H1 (cell line): Measurements from ENCODE around the gene TLE1. TPM values are rescaled to one million over a fixed set of nuclear protein-coding genes. Genes with fewer than 3 reads are reported as not detected.
A peak's percentile ranks its signal among the peaks of the same experiment; 100 is the strongest.
"Not testable (repeated sequence)": the region's sequence is repeated elsewhere in the genome, so short reads cannot be mapped to it uniquely, and the experiment has no call there.

Experiments used
- CTCF ChIA-PET: fragments of 300-600 bp; sonication (Branson Sonifier 250); formaldehyde crosslinking; loops from one replicate; lab custom pipeline; 2021; ENCODE audit not compliant: partially characterized antibody; lab: Charles Lee
- POLR2A ChIA-PET: fragments of 300-600 bp; sonication (Branson Sonifier 250); formaldehyde crosslinking; loops from one replicate; lab custom pipeline; 2021; ENCODE audit warnings: inconsistent platforms; ENCODE audit not compliant: partially characterized antibody; lab: Charles Lee
- DNase-seq, 2 experiments: peaks; one replicate each; pipeline versions ENCODE4 v3.0.0 to v3.0.0-alpha.2; 2010 to 2022; ENCODE audit warnings: low spot score in 2 of 2, low read depth in 1 of 2, mixed read lengths in 1 of 2
- FAIRE-seq: peaks from 2 replicates; lab custom pipeline; 2011; peaks lifted over from hg19 to GRCh38; lab: Jason Lieb, UNC
- H2AFZ ChIP-seq: 2 replicates; pipeline ENCODE4 v1.8.1; 2012; ENCODE audit warnings: low read length, inconsistent platforms
- H2AK5ac ChIP-seq: 2 replicates; pipeline ENCODE4 v1.6.1; 2013; ENCODE audit warnings: low read depth, low read length
- H2BK120ac ChIP-seq: replicated peaks from 2 replicates; pipeline ENCODE3; 2013; ENCODE audit warnings: low read depth, low read length, inconsistent platforms
- H2BK12ac ChIP-seq: 2 replicates; pipeline ENCODE4 v1.6.1; 2013; ENCODE audit warnings: low read depth, low read length
- H2BK15ac ChIP-seq: 2 replicates; pipeline ENCODE4 v1.6.1; 2013; ENCODE audit warnings: low read length
- H2BK20ac ChIP-seq: 2 replicates; pipeline ENCODE4 v1.6.1; 2013; ENCODE audit warnings: low read length
- H2BK5ac ChIP-seq: 2 replicates; pipeline ENCODE4 v1.6.1; 2013; ENCODE audit warnings: low read depth, low read length
- H3K14ac ChIP-seq: 2 replicates; pipeline ENCODE4 v1.6.1; 2013; ENCODE audit warnings: inconsistent platforms; ENCODE audit not compliant: insufficient read length
- H3K18ac ChIP-seq: 2 replicates; pipeline ENCODE4 v1.6.1; 2013; ENCODE audit warnings: low read length; ENCODE audit errors: extremely low read depth
- H3K23ac ChIP-seq: 2 replicates; pipeline ENCODE4 v1.6.1; 2013; ENCODE audit warnings: inconsistent platforms; ENCODE audit not compliant: insufficient read length
- H3K23me2 ChIP-seq: 2 replicates; pipeline ENCODE4 v1.6.1; 2013; ENCODE audit warnings: low read depth, low read length
- H3K27ac ChIP-seq: 2 replicates; pipeline ENCODE4 v1.6.1; 2011; ENCODE audit warnings: low read depth, low read length, inconsistent platforms
- H3K27me3 ChIP-seq, 4 experiments: replicated peaks in 1 of 4; 1 replicate in 1 of 4; 2 replicates in 3 of 4; pipeline versions ENCODE4 v1.6.1 to v1.8.1; 2011 to 2013; ENCODE audit warnings: low read length in 3 of 4, mild to moderate bottlenecking in 3 of 4, inconsistent platforms in 2 of 4, mixed read lengths in 2 of 4, moderate library complexity in 1 of 4; ENCODE audit not compliant: control insufficient read depth in 3 of 4, insufficient read depth in 3 of 4; ENCODE audit errors: extremely low read depth in 1 of 4
- H3K36me3 ChIP-seq, 4 experiments: 2 replicates each; pipeline versions ENCODE4 v1.6.1 to v1.8.1; 2011 to 2013; ENCODE audit warnings: mild to moderate bottlenecking in 4 of 4, low read length in 3 of 4, moderate library complexity in 2 of 4, control low read depth in 1 of 4, inconsistent platforms in 1 of 4; ENCODE audit not compliant: insufficient read depth in 4 of 4, control insufficient read depth in 2 of 4
- H3K4ac ChIP-seq: replicated peaks from 2 replicates; pipeline ENCODE3; 2013; ENCODE audit warnings: low read length, low read depth, mixed read lengths, inconsistent platforms; ENCODE audit not compliant: insufficient read length
- H3K4me1 ChIP-seq, 4 experiments: replicated peaks in 1 of 4; 1 replicate in 1 of 4; 2 replicates in 3 of 4; pipeline versions ENCODE4 v1.6.1 to v1.8.1; 2011 to 2013; ENCODE audit warnings: low read length in 3 of 4, inconsistent platforms in 2 of 4, mixed read lengths in 1 of 4; ENCODE audit not compliant: insufficient read depth in 4 of 4, control insufficient read depth in 3 of 4
- H3K4me2 ChIP-seq, 2 experiments: 2 replicates each; pipeline versions ENCODE4 v1.6.1 to v1.8.1; 2011 to 2013; ENCODE audit warnings: low read depth in 2 of 2, low read length in 2 of 2, control low read depth in 1 of 2, inconsistent platforms in 1 of 2, mild to moderate bottlenecking in 1 of 2; ENCODE audit not compliant: insufficient read depth in 1 of 2
- H3K4me3 ChIP-seq, 4 experiments: fragments of 200-600, 300-600 bp in 1 of 4; sonication (generic), shearing (Covaris generic), sonication (Bioruptor Twin) in 1 of 4; 2 replicates each; pipeline versions ENCODE4 v1.5.1 to v1.8.1; 2011 to 2016; ENCODE audit warnings: low read length in 4 of 4, low read depth in 3 of 4, control low read depth in 2 of 4, inconsistent platforms in 2 of 4, mild to moderate bottlenecking in 2 of 4, mixed read lengths in 1 of 4, moderate library complexity in 1 of 4; ENCODE audit not compliant: insufficient read depth in 2 of 4; ENCODE audit errors: extremely low read depth in 1 of 4
- H3K56ac ChIP-seq: replicated peaks from 2 replicates; pipeline ENCODE3; 2013; ENCODE audit warnings: low read depth, mild to moderate bottlenecking, mixed read lengths, low read length, inconsistent platforms; ENCODE audit not compliant: insufficient read length
- H3K79me1 ChIP-seq: 2 replicates; pipeline ENCODE4 v1.6.1; 2013; ENCODE audit warnings: low read depth, low read length, control low read depth
- H3K79me2 ChIP-seq, 2 experiments: 2 replicates each; pipeline versions ENCODE4 v1.6.1 to v1.8.1; 2012 to 2013; ENCODE audit warnings: low read length in 2 of 2, mild to moderate bottlenecking in 2 of 2, inconsistent platforms in 1 of 2; ENCODE audit not compliant: insufficient read depth in 2 of 2, control insufficient read depth in 1 of 2
- H3K9ac ChIP-seq, 4 experiments: replicated peaks in 1 of 4; 1 replicate in 1 of 4; 2 replicates in 3 of 4; pipeline versions ENCODE4 v1.6.1 to v1.8.1; 2011 to 2013; ENCODE audit warnings: low read depth in 3 of 4, low read length in 3 of 4, control low read depth in 2 of 4, mild to moderate bottlenecking in 2 of 4, moderate library complexity in 2 of 4, inconsistent platforms in 1 of 4; ENCODE audit errors: extremely low read depth in 1 of 4
- H3K9me3 ChIP-seq, 2 experiments: 2 replicates each; pipeline versions ENCODE4 v1.6.1 to v1.8.1; 2012 to 2013; ENCODE audit warnings: mild to moderate bottlenecking in 2 of 2, moderate library complexity in 2 of 2, control low read depth in 1 of 2, inconsistent platforms in 1 of 2, low read depth in 1 of 2, low read length in 1 of 2, mixed read lengths in 1 of 2; ENCODE audit not compliant: insufficient read depth in 2 of 2
- H4K20me1 ChIP-seq, 2 experiments: replicated peaks in 1 of 2; 2 replicates each; pipeline versions ENCODE3 to v1.8.1; 2011 to 2013; ENCODE audit warnings: inconsistent platforms in 2 of 2, low read length in 2 of 2, mild to moderate bottlenecking in 1 of 2; ENCODE audit not compliant: insufficient read depth in 2 of 2, control insufficient read depth in 1 of 2
- H4K5ac ChIP-seq: 2 replicates; pipeline ENCODE4 v1.6.1; 2013; ENCODE audit warnings: low read length, low read depth, mixed read lengths, inconsistent platforms; ENCODE audit not compliant: insufficient read length
- H4K8ac ChIP-seq: 2 replicates; pipeline ENCODE4 v1.8.0; 2013; ENCODE audit warnings: mild to moderate bottlenecking, moderate library complexity, low read length, inconsistent platforms; ENCODE audit not compliant: insufficient read depth; ENCODE audit errors: extremely low read depth
- H4K91ac ChIP-seq: replicated peaks from 2 replicates; pipeline ENCODE3; 2013; ENCODE audit warnings: low read length, mixed read lengths, inconsistent platforms; ENCODE audit not compliant: insufficient read length
- WGBS, 2 experiments: shearing (Covaris generic) in 1 of 2; methylation state at CpG; one replicate each; pipeline versions ENCODE4 v1.1.6 to v1.1.7; 2013 to 2015; ENCODE audit warnings: low lambda C conversion rate in 2 of 2, mixed read lengths in 2 of 2, inconsistent platforms in 1 of 2, low coverage in 1 of 2, missing lambda C conversion rate in 1 of 2; ENCODE audit not compliant: insufficient replicate concordance in 2 of 2, insufficient coverage in 1 of 2, insufficient read length in 1 of 2; ENCODE audit errors: extremely low coverage in 1 of 2, missing lambda C conversion rate in 1 of 2; 5-methylcytosine and 5-hydroxymethylcytosine counted together
- polyA plus RNA-seq, 7 experiments: library from polyadenylated mRNA; depleted of rRNA in 3 of 7; stranded (reverse) in 5 of 7; unstranded in 2 of 7; fragments of >200 nt in 5 of 7; fragments of 200-250 nt in 2 of 7; gene quantifications; 1 replicate in 5 of 7; 2 replicates in 1 of 7; 4 replicates in 1 of 7; pipeline versions ENCODE4 v1.2.1 to v1.2.3, GENCODE V29; 2011 to 2013; ENCODE audit warnings: missing spikeins in 2 of 7, mixed read lengths in 2 of 7
- total RNA-seq: library from RNA; stranded (reverse); fragmentation: NEBNext Ultra II Directional; extraction: Animal tissue kit (Norgen Biotek cat#: 25700); gene quantifications from 2 replicates; pipeline ENCODE4 v1.2.1, GENCODE V29; 2021

Gene TLE1
- total and polyA plus RNA-seq, 2 of the 8 experiments (the other 6 are each of a cell fraction or from before 2014, with no cell fraction given): 81.8 to 91.6 TPM

DNA sequence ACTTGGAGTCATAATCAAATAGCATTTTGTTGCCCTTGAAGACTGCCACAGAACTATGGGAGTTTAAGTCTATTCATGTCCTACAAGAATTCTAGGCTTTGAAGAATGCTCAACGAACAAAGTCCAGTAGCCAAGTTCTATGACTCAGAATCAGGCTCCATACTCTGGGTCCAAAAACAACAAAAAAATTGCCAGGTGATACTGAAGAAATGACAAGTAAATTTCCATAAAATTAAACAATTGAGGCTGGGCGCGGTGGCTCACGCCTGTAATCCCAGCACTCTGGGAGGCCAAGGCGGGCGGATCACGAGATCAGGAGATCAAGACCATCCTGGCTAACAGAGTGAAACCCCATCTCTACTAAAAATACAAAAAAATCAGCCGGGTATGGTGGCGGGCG is 94.1 kb downstream of the TLE1 start:
- not testable (repeated sequence) for H2BK20ac ChIP-seq
- CTCF ChIA-PET: interaction anchor here (0.7 kb wide), 1 partner anchor 13 kb away, joined by 8 read pairs; no protein-coding TSS in a partner anchor

More for the DNA sequence above, 94.1 kb downstream of the TLE1 start:
- H3K9ac ChIP-seq, H2BK15ac ChIP-seq, H3K23me2 ChIP-seq, H2BK12ac ChIP-seq, H3K27ac ChIP-seq, H4K20me1 ChIP-seq, H4K5ac ChIP-seq, H3K4me3 ChIP-seq, H4K91ac ChIP-seq, POLR2A ChIA-PET, H3K27me3 ChIP-seq, H3K18ac ChIP-seq, H2AK5ac ChIP-seq, H3K9me3 ChIP-seq, H2AFZ ChIP-seq, H3K23ac ChIP-seq, H2BK120ac ChIP-seq, H3K79me1 ChIP-seq, H3K56ac ChIP-seq, FAIRE-seq, H2BK5ac ChIP-seq, H3K14ac ChIP-seq, H4K8ac ChIP-seq, DNase-seq: not testable (repeated sequence)
- H3K4ac ChIP-seq: peak overlapping the region; percentile 69
- peaks cover 0 to 22% of the 10 kb centered on the region in 2 experiments; a peak in 2 of 4 replicates for H3K79me2 ChIP-seq
- H3K4me2 ChIP-seq: peak overlapping the region in 1 of 2 experiments; percentile 47; a peak in 1 of 4 replicates
- 83% methylated on average over 10 of the region's 10 CpGs; no CpG with 5 or more reads in 1 of the 2 experiments for WGBS, 2 experiments
- H3K4me1 ChIP-seq: peaks cover 8 to 25% (median 23%) of the 10 kb centered on the region in 4 experiments
- H3K36me3 ChIP-seq: peaks cover under 1 to 37% (median 18%) of the 10 kb centered on the region in 4 experiments; a peak in 7 of 8 replicates
